BLaER1 treated with 17β-estradiol and CSF1 and Interleukin-3, amounts not matched to agents 10 nM and 100 nM (cell line): ENCODE measurements around the gene RDH13.

Experiments used
- H3K27ac ChIP-seq, 11 experiments: shearing (Covaris generic); formaldehyde crosslinking; 2 replicates each; pipeline ENCODE4 v1.8.1; 2022
- H3K27me3 ChIP-seq, 11 experiments: shearing (Covaris generic); formaldehyde crosslinking; 2 replicates each; pipeline ENCODE4 v1.8.1; 2022
- H3K36me3 ChIP-seq, 11 experiments: shearing (Covaris generic); formaldehyde crosslinking; 2 replicates each; pipeline ENCODE4 v1.8.1; 2022
- H3K4me1 ChIP-seq, 10 experiments: shearing (Covaris generic); formaldehyde crosslinking; 2 replicates each; pipeline ENCODE4 v1.8.1; 2022
- H3K4me2 ChIP-seq, 11 experiments: shearing (Covaris generic); formaldehyde crosslinking; 2 replicates each; pipeline ENCODE4 v1.8.1; 2022
- H3K4me3 ChIP-seq, 10 experiments: shearing (Covaris generic); formaldehyde crosslinking; 2 replicates each; pipeline ENCODE4 v1.8.1; 2022
- H3K9ac ChIP-seq, 11 experiments: shearing (Covaris generic); formaldehyde crosslinking; 2 replicates each; pipeline ENCODE4 v1.8.1; 2022
- H3K9me3 ChIP-seq, 11 experiments: shearing (Covaris generic); formaldehyde crosslinking; replicated peaks in 1 of 11; 2 replicates each; pipeline ENCODE4 v1.8.1; 2022
- H4K20me1 ChIP-seq, 11 experiments: shearing (Covaris generic); formaldehyde crosslinking; 2 replicates each; pipeline ENCODE4 v1.8.1; 2022
- Cebpa-rat ChIP-seq, 11 experiments: shearing (Covaris generic); IDR thresholded peaks; 2 replicates each; pipeline ENCODE4 v1.8.1; 2022

Gene RDH13

DNA sequence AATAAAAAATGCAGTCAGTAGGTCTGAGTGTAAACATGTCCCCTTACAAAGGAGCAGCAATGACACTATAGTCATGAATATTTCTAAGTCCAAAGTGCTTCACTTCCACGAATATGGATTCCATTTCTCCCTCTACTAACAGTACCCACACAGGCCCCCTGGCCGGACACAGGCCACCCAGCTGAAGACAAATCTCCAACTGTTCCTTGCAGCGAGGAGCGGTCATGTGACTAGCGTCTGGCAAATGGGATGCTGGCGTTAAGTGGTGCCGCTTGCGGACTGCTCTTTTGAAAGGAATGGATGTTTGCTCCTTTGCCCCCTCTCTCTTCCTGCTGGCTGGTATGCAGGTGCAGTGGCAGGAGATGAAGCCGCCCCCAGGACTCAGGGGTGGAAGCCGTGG, 38.3 kb upstream of the RDH13 start:
- 0 out of 22 replicates have a peak overlapping the region, but pooled peaks of 3 of the 11 experiments have one; percentile 15 to 29 (median 24) for H3K9ac ChIP-seq
- H3K9me3 ChIP-seq, result peaks cover 7 to 13% (median 9%) of the 10 kb centered on the region in 11 experiments
- no peak overlapping the region for H3K27ac ChIP-seq
- H3K4me3 ChIP-seq, result no peak overlapping the region
- TF ChIP-seq Cebpa-rat (IDR thresholded peaks at IDR 0.05), result no peak
- H3K4me1 ChIP-seq, result peaks cover 18 to 42% (median 33%) of the 10 kb centered on the region in 10 experiments
- no peaks in the 10 kb centered on the region for H3K27me3 ChIP-seq
- peaks cover 66 to 87% (median 80%) of the 10 kb centered on the region in 11 experiments for H3K36me3 ChIP-seq
- H3K4me2 ChIP-seq, result no peak overlapping the region
- H4K20me1 ChIP-seq, result peaks cover 34 to 96% (median 86%) of the 10 kb centered on the region in 11 experiments; a peak in 21 of 22 replicates

DNA sequence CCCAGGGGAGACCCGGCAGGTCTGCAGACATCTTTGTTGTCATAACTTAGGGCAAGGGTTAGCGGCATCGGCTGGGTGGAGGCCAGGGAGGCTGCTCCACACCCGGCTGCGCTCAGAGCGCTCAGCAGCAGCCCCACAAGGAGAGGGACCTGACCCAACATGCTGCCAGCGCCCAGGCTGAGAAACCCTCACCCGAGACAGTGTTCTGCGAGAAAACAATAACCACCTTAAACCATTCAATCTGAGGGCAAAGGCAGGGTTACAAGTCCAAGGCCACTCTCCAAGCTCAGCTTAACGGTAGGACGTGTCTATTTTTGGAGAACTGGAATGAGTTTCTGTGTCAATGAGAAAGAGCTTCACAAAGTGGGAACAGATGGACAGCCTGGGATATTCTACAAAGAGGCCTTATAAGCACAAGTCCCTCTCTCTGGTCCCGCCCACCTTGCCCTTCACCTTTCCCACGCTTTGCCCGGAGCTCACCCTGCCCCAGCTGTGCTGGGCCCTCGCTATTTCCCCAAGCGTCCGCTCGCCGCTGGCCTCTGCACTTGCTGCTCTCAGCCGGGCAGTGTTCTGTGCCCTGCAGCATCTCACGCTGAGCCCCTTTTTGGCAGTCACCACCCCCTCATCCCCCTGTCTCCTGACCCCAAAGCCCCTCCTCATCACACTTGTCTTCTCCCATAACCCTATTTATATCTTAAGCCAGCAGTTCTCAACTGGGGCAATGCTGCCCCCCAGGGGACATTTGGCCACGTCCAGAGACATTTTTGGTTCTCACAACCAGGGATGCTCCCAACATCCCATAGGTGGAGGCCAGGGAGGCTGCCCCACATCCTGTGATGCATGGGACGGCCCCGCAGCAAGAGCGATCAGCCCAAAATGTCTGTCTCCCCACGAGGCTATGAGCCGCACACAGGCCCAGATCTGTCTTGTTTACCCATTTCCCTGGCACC, 36.9 kb upstream of the RDH13 start:
- TF ChIP-seq Cebpa-rat (IDR thresholded peaks at IDR 0.05), result no peak
- Histone ChIP-seq H3K36me3 (peaks cover 69 to 87% (median 82%) of the 10 kb centered on the region in 11 experiments), H3K9me3 (peaks cover 7 to 13% (median 9%) of the 10 kb centered on the region in 11 experiments), H3K27ac (peak overlapping the region in 1 of 11 experiments; percentile 52; a peak in 1 of 22 replicates), H3K27me3 (no peaks in the 10 kb centered on the region), H3K4me1 (peaks cover 18 to 38% (median 31%) of the 10 kb centered on the region in 10 experiments), H3K9ac (peak overlapping the region in 4 of 11 experiments; percentile 5 to 54 (median 28); a peak in 4 of 22 replicates), H3K4me3 (no peak overlapping the region), H4K20me1 (peaks cover 40 to 96% (median 84%) of the 10 kb centered on the region in 11 experiments), H3K4me2 (peak overlapping the region in 5 of 11 experiments; percentile 73 to 89 (median 87); a peak in 8 of 22 replicates)

DNA sequence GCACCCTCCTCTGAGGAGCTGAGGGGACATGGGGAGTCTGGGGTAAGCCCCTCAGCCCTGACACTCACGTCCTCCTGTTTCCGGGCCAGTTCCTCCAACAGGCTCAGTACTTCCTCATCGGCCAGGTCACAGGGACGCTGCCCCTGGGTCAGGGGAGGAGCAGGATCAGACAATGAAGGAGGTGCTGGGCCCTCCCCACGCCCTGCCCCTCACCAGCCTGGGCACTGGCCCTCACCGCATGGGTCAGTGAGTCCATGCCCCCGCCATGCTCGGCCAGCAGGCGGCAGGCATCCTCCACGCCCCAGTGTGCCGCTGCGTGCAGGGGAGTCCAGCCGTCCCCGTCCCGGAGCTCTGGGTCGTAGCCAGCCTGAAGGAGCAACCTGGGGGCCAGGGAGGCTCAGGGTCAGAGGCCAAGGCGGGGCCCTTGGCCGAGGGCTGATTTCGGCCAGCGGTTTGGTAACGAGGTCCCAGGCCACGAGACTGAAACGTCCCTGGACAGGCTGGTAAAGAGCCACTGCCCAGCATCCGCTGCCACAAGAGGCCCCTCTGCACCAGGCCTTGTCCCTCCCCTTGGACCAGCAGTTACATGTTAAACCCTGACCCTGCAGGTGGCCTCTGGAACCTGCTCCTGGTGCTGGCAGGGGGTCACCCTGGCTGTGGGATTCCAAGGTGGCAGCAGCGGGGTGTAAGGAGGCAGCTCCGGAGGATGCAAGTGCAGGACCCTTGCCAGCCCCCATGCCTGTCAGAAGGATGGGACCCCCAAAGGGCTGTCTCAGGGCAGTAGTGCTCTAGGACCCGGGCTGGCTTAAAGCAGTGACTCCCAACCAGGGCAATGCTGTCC, 36.0 kb upstream of the RDH13 start:
- peaks cover 7 to 10% (median 9%) of the 10 kb centered on the region in 11 experiments for H3K9me3 ChIP-seq
- TF ChIP-seq Cebpa-rat (IDR thresholded peaks at IDR 0.05), result no peak
- H3K36me3 ChIP-seq, result peaks cover 69 to 87% (median 83%) of the 10 kb centered on the region in 11 experiments
- H3K4me3 ChIP-seq, result no peak overlapping the region
- H3K27me3 ChIP-seq, result no peaks in the 10 kb centered on the region
- H4K20me1 ChIP-seq, result peaks cover 36 to 95% (median 85%) of the 10 kb centered on the region in 11 experiments
- peak overlapping the region in 9 of 11 experiments; percentile 15 to 57 (median 47); a peak in 12 of 22 replicates for H3K9ac ChIP-seq
- H3K4me2 ChIP-seq, result peak overlapping the region in 9 of 11 experiments; percentile 67 to 89 (median 75); a peak in 19 of 22 replicates
- H3K27ac ChIP-seq, result peak overlapping the region in 8 of 11 experiments; percentile 4 to 57 (median 36); a peak in 11 of 22 replicates
- peaks cover 18 to 38% (median 31%) of the 10 kb centered on the region in 10 experiments for H3K4me1 ChIP-seq

GRCh38 chr19:55097864-55098715, 35.1 kb upstream of the RDH13 start:
- Histone ChIP-seq H3K36me3 (peaks cover 62 to 79% (median 74%) of the 10 kb centered on the region in 11 experiments), H4K20me1 (peaks cover 36 to 88% (median 78%) of the 10 kb centered on the region in 11 experiments), H3K27ac (peak overlapping the region in 9 of 11 experiments; percentile 6 to 57 (median 46); a peak in 15 of 22 replicates)

DNA sequence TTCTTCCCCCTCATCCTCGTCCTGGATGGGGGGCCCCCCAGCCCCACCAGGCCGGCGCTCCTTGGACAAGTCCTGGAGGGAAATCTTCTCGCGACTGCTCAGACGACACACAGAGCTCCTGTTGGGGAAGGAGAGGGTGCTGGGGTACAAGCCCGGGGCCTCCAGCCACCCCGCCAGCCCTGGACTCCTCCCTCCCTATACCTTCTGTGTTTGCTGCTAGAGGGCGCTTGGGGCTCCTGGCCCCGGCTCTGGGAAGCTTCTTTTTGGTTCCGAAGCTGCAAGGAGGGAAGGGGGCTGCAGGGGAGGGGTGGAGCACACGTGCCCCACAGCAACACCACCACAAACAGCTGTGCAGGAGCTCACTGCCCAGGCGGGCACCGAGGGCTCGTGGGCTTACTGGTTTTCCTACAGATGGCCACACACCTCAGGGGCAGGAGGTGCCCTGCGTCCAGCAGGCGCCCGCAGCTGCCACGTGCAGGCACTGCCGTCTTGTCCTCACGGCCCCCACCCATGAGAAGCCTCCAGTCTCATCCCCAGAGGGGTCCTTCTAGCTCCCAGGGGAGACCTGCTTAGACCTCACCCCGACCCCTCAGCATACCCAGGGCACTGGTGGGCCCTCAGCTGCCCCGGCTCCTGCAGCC, 33.2 kb upstream of the RDH13 start:
- Histone ChIP-seq H3K4me1 (peaks cover 18 to 34% (median 30%) of the 10 kb centered on the region in 10 experiments), H3K4me2 (no peak overlapping the region), H3K27ac (peak overlapping the region in 1 of 11 experiments; percentile 17; a peak in 1 of 22 replicates), H3K27me3 (no peaks in the 10 kb centered on the region), H3K9me3 (no peaks in the 10 kb centered on the region), H3K36me3 (peaks cover 62 to 79% (median 74%) of the 10 kb centered on the region in 11 experiments), H3K9ac (no peak overlapping the region; a peak in 1 of 22 replicates), H4K20me1 (peaks cover 36 to 89% (median 66%) of the 10 kb centered on the region in 11 experiments), H3K4me3 (no peak overlapping the region)
- TF ChIP-seq Cebpa-rat (IDR thresholded peaks at IDR 0.05), result no peak

More at GRCh38 chr19:55097864-55098715, 35.1 kb upstream of the RDH13 start:
- TF ChIP-seq Cebpa-rat (IDR thresholded peaks at IDR 0.05), result no peak
- Histone ChIP-seq H3K27me3 (no peaks in the 10 kb centered on the region), H3K9me3 (peaks cover under 1 to 3% (median 2%) of the 10 kb centered on the region in 11 experiments; a peak in 20 of 22 replicates), H3K4me1 (peaks cover 18 to 38% (median 31%) of the 10 kb centered on the region in 10 experiments), H3K4me3 (no peak overlapping the region), H3K9ac (peak overlapping the region in 10 of 11 experiments; percentile 15 to 59 (median 49); a peak in 17 of 22 replicates), H3K4me2 (peak overlapping the region; percentile 48 to 89 (median 74))

- peak overlapping the region in 1 of 11 experiments; percentile 15; a peak in 1 of 22 replicates for H3K9ac ChIP-seq
- peaks cover 43 to 89% (median 68%) of the 10 kb centered on the region in 11 experiments for H4K20me1 ChIP-seq
- H3K4me1 ChIP-seq, result peaks cover 18 to 32% (median 30%) of the 10 kb centered on the region in 10 experiments
- H3K9me3 ChIP-seq, result no peaks in the 10 kb centered on the region
- peaks cover 64 to 79% (median 74%) of the 10 kb centered on the region in 11 experiments for H3K36me3 ChIP-seq
- H3K4me2 ChIP-seq, result no peak overlapping the region
- no peaks in the 10 kb centered on the region for H3K27me3 ChIP-seq
- H3K4me3 ChIP-seq, result no peak overlapping the region
- H3K27ac ChIP-seq, result peak overlapping the region in 1 of 11 experiments; percentile 17; a peak in 1 of 22 replicates
- no peak for TF ChIP-seq Cebpa-rat (IDR thresholded peaks at IDR 0.05)
These were observed 32.5 kb upstream of the RDH13 start for GRCh38 chr19:55095260-55096060.
